Stimulated activated CD4-positive, alpha-beta T cell treated with anti-CD3 and anti-CD28 coated beads, Interleukin-2, amount 100 ng/mL, for 4 hours (primary cell): Measurements from ENCODE around the gene PPP1R36.
"Not testable (repeated sequence)": the region's sequence is repeated elsewhere in the genome, so short reads cannot be mapped to it uniquely, and the experiment has no call there.

Experiments used
- DNase-seq: peaks from one replicate; pipeline ENCODE4 v3.0.0-alpha.2; 2020; ENCODE audit warnings: low read depth

PPP1R36 gene

DNA sequence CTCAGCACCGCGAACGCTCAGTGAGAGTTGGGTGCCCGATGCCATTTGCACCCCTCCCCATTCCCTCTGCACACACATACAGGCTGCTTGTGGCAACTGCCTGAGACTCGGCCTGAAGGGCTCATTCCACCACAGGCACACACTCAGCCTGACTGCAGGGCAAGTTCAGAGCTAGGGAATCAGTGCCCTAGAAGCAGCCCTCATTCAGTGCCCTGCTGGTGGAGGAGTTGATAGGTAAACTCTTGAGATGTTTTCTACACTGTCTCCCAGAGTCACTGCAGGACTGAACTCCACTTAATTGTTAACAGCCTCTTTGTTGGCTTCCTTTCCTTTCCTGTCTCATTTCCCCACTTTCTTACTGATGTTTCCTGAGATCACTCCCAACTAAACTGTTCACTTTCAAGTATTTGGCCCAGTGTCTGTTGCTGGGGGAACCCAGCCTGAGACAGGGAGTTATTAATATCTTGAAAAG is 16.9 kb downstream of the PPP1R36 start:
- no peak for DNase-seq

GRCh38 chr14:64569138-64569631 is 19.4 kb downstream of the PPP1R36 start:
- DNase-seq: no peak

DNA sequence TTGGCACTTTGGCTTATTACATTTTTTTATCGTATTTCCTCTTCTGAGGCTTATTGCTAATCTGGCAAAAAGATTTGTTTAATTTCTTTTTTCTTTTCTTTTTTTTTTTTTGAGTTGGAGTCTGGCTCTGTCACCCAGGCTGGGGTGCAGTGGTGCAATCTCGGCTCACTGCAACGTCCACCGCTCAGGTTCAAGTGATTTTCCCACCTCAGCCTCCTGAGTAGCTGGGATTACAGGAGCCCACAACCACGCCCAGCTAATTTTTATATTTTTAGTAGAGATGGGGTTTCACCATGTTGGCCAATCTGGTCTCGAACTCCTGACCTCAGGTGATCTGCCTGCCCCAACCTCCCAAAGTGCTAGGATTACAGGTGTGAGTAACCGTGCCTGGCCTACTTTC is 19.9 kb downstream of the PPP1R36 start:
- not testable (repeated sequence) for DNase-seq

GRCh38 chr14:64572386-64573104 is 22.8 kb downstream of the PPP1R36 start:
- DNase-seq: no peak

GRCh38 chr14:64573109-64573508 is 23.3 kb downstream of the PPP1R36 start:
- no peak for DNase-seq

GRCh38 chr14:64574371-64575107 is 24.8 kb downstream of the PPP1R36 start:
- no peak for DNase-seq

GRCh38 chr14:64577211-64577610 is 27.4 kb downstream of the PPP1R36 start:
- no peak for DNase-seq

- DNase-seq: no peak
These were observed 30.7 kb downstream of the PPP1R36 start for GRCh38 chr14:64580467-64580866.

GRCh38 chr14:64581363-64581762 is 31.6 kb downstream of the PPP1R36 start:
- no peak for DNase-seq

DNA sequence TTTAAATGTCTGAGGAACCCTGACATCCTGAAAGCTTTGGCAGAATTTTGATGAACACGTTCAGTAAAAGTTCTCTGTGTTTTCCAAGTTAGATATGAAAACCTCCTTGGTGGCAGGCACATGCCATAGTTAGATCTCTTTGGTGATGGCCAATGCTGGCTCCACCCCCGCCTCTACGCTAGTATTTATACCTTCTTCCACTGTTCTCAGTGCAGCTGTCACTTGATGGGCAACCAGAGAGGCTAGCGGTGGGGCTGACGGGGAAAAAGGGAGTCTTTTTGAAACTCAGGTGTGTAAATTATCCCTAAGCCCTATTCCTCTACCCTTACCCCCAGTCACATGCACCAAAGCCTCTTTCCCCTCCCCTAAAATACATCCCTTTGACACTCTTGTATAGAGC is 32.1 kb downstream of the PPP1R36 start:
- DNase-seq: no peak

DNA sequence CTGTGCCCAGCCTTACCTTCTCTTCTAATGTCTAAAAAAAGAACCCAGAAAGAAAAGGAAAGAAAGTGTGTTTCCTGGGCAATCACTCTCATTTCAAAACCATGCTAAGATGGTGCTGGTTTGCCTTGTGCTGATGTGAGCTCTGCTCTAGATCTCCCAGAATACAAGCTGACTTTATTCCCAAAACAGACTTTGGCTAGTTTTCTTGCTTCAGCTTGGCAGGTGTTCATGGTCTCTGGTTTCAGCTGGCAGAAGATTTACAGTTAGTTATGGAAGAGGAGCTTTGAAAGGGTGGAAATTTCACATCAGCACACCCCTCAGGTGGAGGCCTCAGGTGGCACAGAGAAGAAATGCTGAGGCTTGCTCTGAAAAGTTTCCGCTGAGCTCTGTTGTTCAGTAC is 34.4 kb downstream of the PPP1R36 start:
- no peak for DNase-seq

DNA sequence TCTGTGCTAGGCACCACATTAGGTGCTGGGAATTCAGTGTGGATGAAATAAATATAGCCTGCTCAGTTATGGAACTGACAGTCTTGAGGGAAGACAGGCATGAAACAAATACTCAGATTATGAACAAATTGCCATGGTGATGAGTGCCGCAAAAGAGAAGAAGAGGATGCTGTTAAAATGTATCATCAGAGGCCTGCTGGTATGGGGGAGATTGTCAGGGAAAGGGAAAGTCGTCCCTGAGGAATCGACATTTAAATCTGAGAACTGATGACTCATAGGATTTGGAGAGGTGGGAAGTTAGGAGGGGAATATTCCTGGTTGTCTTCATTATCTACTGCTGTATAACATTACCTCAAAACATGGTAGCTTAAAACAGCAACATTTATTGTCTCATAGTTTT is 42.0 kb downstream of the PPP1R36 start:
- DNase-seq: no peak

- no peak for DNase-seq
These were observed 44.7 kb downstream of the PPP1R36 start for GRCh38 chr14:64594438-64594837.

DNA sequence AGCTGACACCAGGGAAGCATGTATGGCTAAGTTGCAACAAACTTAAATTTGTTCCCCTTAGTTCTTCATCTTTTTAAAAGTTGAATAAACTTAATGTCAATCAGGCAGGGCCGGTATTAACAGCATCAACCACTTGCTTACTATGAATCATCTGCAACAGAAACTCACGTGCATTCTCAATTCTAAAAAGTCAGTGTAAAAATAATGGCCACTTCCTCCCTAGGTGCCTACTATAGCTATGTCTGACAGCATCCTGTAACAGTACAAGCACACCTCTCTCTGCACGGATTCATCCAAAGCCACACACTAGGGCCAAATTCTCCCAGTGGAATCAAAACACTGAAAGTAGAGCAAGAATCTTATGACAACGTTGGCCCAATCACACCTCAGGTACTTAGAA is 48.6 kb downstream of the PPP1R36 start:
- DNase-seq: no peak

DNA sequence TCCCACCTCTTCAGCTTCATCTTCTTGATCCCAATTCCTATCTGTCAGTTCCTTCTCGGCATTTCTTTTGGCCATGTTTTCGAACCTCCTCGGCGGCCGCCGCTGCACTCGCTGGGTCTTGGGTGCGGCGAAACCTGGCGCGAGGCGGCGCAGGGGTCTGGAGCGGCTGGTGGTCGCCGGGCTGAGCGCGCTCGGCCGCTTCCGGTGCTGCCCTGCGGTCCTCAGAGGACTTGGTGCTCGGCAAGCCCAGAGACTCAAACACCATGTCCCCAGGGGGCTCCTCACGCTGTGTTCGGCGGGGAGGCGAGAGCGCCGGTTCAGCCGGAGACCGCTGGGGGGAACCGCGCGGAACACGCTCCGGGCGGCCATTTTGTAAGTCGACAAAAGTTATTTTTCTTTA is 51.8 kb downstream of the PPP1R36 start:
- no peak for DNase-seq

GRCh38 chr14:64602826-64603225 is 53.1 kb downstream of the PPP1R36 start:
- DNase-seq: no peak

DNA sequence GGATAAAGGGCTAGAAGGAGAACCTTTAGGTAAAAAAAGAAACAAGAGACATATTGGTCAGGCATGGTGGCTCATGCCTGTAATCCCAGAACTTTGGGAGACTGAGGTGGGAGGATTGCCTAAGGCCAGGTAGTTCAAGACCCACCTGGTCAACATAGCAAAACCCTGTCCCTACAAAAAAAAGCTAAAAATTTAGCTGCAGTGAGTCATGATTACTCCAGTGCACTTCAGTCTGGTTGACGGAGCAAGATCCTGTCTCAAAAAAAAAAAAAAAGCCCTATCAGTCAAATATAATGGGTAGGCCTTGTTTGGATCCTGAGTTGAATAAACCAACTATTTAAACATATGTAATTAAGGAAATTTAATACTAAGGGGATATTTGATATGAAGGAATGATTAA is 54.2 kb downstream of the PPP1R36 start:
- no peak for DNase-seq

DNA sequence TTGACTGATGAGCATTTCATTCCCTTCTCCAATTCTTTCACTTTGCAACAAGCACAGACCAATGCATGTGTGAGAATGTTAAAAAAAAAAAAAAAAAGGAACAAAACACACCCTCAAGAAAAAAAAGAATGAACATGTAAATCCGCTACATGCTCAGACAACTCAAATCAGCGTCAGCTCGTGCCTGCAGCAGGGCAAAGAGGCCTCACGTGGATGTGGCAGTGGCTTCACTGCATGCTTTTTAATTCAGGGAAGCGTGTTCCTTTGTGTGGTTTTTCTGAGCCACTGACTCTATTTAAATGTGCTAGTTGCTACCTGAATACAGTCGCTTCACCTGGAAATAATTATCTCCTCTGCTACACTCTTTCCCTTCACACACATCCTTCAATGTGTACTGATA is 55.1 kb downstream of the PPP1R36 start:
- DNase-seq: no peak

- DNase-seq: no peak
These were observed 56.3 kb downstream of the PPP1R36 start for GRCh38 chr14:64605926-64606685.

DNA sequence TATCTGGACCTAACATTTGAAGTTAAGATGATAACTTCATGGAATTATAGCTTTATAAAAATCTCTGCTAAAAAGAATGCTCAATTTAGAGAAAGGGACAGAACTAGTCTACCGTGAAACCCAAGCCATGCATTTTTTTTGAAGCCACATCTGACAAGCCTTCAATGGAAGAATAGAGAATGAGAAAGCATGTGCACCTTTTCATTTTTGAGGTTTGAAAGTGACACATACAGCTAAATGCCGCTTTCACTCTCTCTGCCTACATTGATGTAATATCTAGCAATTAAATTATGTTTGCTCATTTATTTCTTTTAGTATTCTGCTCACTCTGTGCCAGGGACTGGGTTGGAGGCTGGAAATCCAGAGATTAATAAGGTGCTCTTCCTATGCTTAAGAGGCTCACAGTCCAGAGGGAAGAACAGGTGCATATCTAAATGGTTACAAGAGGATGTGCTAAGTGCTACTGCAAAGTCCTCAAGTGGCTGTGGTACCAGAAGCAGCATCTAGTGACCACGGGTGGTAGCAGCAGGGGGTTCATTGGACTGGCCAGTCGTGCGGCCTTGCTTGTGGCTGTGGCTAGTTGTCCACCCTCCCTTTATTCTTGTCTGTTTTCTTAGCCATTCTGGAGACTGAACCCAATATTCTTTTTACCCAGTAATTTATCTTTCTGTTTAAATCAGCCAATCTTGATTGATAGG is 60.4 kb downstream of the PPP1R36 start:
- no peak for DNase-seq

GRCh38 chr14:64611358-64612020 is 61.7 kb downstream of the PPP1R36 start:
- no peak for DNase-seq

DNA sequence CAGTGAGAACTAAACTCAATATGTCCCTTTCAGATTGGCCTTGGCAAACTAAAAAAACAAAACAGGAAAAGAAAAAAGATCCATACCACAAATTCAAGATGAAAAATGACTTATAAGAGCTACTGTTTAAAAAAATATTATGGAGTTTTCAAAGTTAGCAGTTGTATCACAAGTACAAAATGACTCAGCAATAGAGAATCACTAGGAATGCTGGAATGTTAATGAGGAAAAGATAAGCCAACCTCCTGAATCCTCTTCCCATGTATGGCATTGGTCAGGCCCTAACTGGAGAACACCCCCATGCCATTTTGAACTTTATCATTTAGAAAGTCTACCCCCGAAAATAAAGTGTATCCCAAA is 62.2 kb downstream of the PPP1R36 start:
- no peak for DNase-seq
